ENCODE measurements around the gene MED12L.

Gene MED12L

GRCh38 chr3:151432616-151433372, 347.3 kb downstream of the MED12L start:
- DNase-seq, result no peak

DNA sequence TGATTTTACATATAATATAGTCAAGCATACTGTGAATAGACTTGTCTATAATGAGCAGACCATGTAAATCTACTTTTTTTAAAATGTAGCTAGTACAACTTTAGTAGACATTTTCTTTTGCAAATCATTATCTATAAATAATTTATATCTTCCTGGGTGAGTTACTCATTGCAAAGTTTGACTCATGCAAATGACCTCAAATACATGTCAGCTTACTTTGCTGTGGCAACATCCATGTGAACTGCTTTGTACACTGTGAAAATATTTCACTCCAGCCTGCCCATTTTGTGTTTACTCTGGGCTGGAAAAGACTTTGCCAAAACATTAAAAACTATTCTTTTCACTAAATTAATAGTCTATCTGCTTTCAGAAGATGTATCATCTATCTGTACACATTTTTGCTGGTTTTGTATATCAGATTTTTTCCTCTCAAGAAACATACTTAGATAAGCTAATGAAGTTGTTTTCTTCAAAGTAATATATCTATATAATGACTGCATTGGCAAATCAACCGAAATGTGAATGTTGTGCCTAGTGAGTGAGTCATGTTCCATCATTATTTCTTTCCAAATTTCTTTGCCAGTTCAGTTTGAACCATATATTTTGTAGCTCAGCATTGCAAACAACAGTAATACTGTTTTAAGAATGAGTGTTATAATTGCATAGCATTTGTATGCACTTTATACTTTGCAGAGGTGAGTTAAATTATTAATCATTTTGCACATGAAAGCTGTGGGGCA, 348.9 kb downstream of the MED12L start:
- DNase-seq, result no peak

- DNase-seq, result no peak
Measured at GRCh38 chr3:151436675-151437446, 351.4 kb downstream of the MED12L start.

DNA sequence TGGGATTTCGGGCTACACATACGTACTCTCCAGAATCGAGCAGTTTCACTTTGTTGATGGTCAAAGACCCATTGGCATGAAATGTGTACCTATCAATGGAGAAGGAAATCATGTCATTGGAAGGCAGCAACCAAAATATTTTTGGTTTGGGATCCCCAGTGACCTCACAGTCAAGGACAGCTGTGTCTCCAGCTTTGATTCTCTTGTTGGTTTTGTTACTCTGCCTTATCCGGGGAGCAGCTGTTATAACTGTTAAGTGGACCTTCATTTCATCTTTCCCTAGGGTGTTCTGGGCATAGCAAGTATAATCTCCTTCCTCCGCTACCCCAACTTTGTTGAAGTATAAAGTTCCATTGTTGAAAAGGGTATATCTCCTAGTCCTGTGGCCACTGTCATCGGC, 352.4 kb downstream of the MED12L start:
- DNase-seq, result no peak

- DNase-seq, result peak; percentile 15
Measured at GRCh38 chr3:151439652-151440125, 354.2 kb downstream of the MED12L start.

- DNase-seq, result no peak
Measured at GRCh38 chr3:151440940-151441339, 355.5 kb downstream of the MED12L start.

- DNase-seq, result no peak
Measured at GRCh38 chr3:151443583-151443982, 358.1 kb downstream of the MED12L start.

DNA sequence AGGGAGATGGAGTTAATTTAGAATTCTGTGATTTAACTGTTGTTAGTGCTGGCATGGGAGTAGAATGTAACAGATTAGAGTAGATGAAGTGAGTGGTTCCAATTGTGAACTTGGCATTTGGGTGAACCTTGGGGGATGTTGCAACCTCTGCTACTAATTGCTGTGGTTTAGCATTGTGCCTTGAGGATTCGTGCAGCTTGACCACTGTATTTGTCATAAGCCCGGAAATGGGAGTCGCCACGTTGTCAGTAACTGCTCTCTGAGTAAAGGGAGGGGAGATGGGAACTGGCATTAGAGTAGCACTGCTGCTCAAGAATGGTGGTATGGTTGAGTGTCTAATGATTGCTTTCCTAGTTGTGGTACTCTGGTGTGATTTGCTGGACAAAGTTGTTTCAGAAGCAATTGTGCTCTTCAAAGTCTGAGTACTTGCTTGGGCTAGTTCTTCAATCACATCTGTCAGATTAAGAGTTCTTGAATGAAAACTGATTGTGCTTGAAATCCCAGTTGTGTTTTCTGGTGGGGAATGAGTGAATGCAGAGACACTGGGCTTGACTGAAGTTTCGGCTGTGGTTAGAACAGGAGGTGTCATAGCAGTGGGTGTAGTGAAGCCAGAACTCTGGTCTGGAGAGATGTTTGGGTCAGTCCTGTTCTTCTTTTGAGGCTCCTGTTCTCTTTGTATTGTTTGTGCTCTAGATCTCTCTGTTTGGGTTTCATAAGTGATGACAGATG, 360.0 kb downstream of the MED12L start:
- no peak for DNase-seq

- DNase-seq, result no peak
Measured at GRCh38 chr3:151446002-151446340, 360.5 kb downstream of the MED12L start.

- no peak for DNase-seq
Measured at GRCh38 chr3:151452368-151452767, 366.9 kb downstream of the MED12L start.

- DNase-seq, result no peak
Measured at GRCh38 chr3:151452841-151453240, 367.4 kb downstream of the MED12L start.

DNA sequence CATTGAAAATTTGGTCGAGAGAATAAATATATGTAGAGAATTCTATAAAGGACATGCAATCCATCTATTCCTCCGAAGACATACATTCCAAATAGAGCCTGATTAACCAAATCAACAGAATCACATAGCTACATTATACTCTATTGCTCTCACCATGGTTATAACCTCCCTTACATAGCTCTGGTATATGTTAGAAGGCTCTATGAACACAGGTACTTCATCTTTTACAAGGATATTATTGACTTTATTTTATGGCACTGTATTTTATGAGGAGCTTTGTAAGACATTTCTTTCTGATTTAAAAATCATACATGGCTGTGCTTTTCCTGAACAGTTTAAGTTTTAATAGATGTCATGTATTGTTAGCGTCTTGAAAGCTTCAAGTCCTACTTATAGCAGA, 370.6 kb downstream of the MED12L start:
- DNase-seq, result no peak

GRCh38 chr3:151459358-151459757, 373.9 kb downstream of the MED12L start:
- no peak for DNase-seq

- no peak for DNase-seq
Measured at GRCh38 chr3:151460228-151460627, 374.8 kb downstream of the MED12L start.

GRCh38 chr3:151460774-151461450, 375.4 kb downstream of the MED12L start, which contains the start of gene IGSF10:
Gene IGSF10 (minus strand): TSS chr3:151461061. CDS start chr3:151458709, 2,352 bp downstream.
- DNase-seq, result no peak

DNA sequence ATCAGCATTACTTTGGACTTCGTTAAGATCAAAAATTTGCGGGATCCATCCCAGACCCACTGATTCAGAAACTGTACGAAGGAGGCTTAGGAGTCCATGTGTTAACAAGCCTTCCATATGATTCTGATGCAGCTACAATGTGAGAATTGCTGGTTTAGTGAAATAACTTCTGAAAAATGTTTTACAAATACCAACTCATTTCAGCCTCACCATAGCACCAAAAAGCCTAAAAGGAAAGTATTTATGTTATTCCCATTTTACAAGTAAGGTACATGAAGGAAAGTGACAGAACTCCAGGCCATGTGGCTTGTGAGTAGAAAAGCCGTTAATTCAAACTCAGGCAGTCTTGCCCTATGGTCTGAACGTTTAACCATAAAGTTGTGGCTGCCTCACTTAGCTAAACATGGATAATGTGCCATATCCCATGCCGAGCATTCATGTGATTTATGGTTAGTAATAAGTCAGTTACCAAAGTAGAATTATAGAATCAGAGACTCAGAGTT, 376.9 kb downstream of the MED12L start:
- no peak for DNase-seq

GRCh38 chr3:151462991-151463390, 377.5 kb downstream of the MED12L start:
- DNase-seq, result no peak

DNA sequence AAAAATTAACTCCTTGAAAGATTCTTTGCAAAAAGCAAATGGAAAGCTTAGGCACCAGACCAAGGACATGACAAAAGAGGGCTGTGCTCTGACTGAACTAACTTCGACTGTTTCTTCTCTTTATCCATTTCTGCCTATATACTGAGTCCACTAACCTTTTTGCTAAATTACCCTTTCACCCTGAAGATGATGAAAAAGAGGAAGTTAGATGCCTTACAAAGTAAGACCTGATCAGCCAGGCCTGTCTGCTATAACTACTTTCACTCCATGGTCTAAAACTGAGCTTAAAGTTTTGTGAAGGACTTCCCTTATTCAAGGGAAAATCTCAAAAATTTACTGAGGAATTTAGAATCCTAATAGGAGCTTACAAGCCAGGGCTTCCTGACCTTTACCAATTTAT, 381.6 kb downstream of the MED12L start:
- no peak for DNase-seq

DNA sequence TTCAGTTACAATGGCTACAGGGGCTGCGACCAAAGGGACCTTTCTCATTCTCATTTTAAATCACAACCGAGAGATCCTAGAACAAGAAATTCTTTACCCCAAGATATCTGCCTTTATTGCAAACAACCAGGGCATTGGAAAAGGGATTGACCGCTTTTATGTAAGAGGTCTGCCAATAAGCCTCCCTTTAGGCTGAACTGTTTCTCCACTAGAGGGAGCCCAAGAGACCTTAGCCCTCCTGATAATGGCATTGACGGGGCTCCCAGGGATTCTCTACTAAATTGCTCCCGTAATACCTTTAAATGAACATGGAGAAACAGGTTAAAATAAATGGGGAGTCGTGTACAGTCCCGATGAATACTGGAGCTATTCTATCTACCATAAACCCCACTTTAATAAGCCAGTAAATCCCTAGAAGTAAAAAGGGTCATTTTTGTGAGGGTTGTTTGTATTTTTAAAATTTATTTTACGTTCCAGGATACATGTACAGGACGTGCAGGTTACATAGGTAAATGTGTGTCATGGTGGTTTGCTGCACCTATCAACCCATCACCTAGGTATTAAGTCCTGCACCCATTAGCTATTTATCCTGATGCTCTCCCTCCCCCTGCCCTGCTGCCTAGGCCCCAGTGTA, 382.9 kb downstream of the MED12L start:
- DNase-seq, result peak; percentile 45

DNA sequence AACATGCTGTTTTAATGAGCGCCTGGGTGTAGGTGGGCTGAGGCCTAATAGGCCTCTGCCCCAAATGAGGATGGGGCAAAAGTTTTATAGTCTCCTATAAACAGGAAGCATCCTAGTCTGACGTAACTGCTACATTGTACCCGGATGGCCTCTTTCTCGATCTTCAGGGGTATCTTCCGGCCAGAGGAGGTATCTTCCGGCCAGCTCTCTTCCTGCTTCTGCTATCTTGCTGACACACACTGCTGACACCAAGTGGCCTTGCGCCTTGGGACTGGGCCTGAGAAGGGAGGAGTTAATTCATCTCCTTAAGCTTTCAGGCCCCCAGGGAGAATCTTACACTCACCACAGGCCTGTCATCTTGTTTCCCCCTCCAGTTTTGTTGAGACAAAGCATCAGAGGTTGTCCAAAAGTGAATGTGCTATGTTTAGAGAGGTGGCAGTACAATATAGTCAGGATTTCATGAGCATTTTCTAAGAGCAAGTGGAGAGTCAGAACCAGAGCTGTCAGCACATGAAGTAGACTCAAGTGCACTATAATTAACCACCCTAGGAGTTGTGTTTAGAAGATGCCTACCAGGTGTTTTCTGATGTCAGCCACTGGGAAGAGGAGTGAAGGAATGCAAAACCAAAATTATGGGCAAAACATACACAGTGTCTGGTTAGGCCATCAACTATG, 391.0 kb downstream of the MED12L start:
- DNase-seq, result no peak
